A549 (cell line): ENCODE results near the gene TRIM24. TPM values are rescaled to one million over a fixed set of nuclear protein-coding genes. Genes with fewer than 3 reads are reported as not detected.
"Not testable (repeated sequence)": the region's sequence is repeated elsewhere in the genome, so short reads cannot be mapped to it uniquely, and the experiment has no call there.

Experiments used
- ATAC-seq, 2 experiments: fragments of 200-7000 bp in 1 of 2; fragments of >200 bp in 1 of 2; cut with Nextera tagmentation in 1 of 2; cut with Tn5 transposase in 1 of 2; 3 replicates each; pipeline versions ENCODE4 v1.8.0 to v1.9.1; 2018 to 2020; ENCODE audit warnings: mild to moderate bottlenecking in 1 of 2, moderate library complexity in 1 of 2
- CTCF ChIA-PET: fragments of 300-600 bp; sonication (Branson Sonifier 250); formaldehyde crosslinking; extraction: SDS; loops from one replicate; lab custom pipeline; 2021; ENCODE audit warnings: antibody characterized with exemption, inconsistent platforms; lab: Yijun Ruan, JAX
- POLR2A ChIA-PET: fragments of 350-600 bp; formaldehyde crosslinking; extraction: SDS; loops from one replicate; lab custom pipeline; 2021; ENCODE audit warnings: antibody characterized with exemption, inconsistent platforms; lab: Yijun Ruan, JAX
- DNase-seq, 2 experiments: peaks; one replicate each; pipeline versions ENCODE4 v3.0.0 to v3.0.0-alpha.2; 2011 to 2016; ENCODE audit warnings: low read depth in 1 of 2, low spot score in 1 of 2
- FAIRE-seq: peaks from 2 replicates; lab custom pipeline; 2011; peaks lifted over from hg19 to GRCh38; lab: Jason Lieb, UNC
- H3K27ac ChIP-seq, 2 experiments: fragments of >200 bp; sonication (Bioruptor Twin); formaldehyde crosslinking; 3 replicates each; pipeline ENCODE4 v1.5.1; 2016 to 2017
- H3K4me1 ChIP-seq: fragments of >200 bp; sonication (Bioruptor Twin); formaldehyde crosslinking; 3 replicates; pipeline ENCODE4 v1.6.1; 2016
- H3K4me2 ChIP-seq: fragments of >200 bp; sonication (Bioruptor Twin); formaldehyde crosslinking; 3 replicates; pipeline ENCODE4 v1.6.1; 2016
- H3K4me3 ChIP-seq: fragments of >200 bp; sonication (Bioruptor Twin); formaldehyde crosslinking; 3 replicates; pipeline ENCODE4 v1.5.1; 2016
- H3K9me3 ChIP-seq: fragments of >200 bp; sonication (Bioruptor Twin); formaldehyde crosslinking; 3 replicates; pipeline ENCODE4 v1.6.1; 2016
- CHD2 ChIP-seq: fragments of 150-350 bp; IDR thresholded peaks from 2 replicates; pipeline ENCODE4 v1.6.1; 2014; ENCODE audit warnings: low read length; ENCODE audit not compliant: partially characterized antibody
- CHD4 ChIP-seq: fragments of 200-600 bp; sonication (generic); IDR thresholded peaks from 2 replicates; pipeline ENCODE4 v1.6.1; 2016; ENCODE audit warnings: antibody characterized with exemption, mild to moderate bottlenecking, borderline replicate concordance
- HOXB5 ChIP-seq: fragments of 250-450 bp; sonication (Bioruptor Pico); IDR thresholded peaks from 2 replicates; pipeline ENCODE4 v1.5.0; 2020; ENCODE audit warnings: mild to moderate bottlenecking, moderate library complexity
- JUN ChIP-seq, 2 experiments: fragments of >200 bp; sonication (Bioruptor Twin); formaldehyde crosslinking; IDR thresholded peaks; 2 replicates in 1 of 2; 3 replicates in 1 of 2; pipeline ENCODE4 v1.6.1; 2016 to 2017
- JUNB ChIP-seq: fragments of >200 bp; sonication (Bioruptor Twin); formaldehyde crosslinking; IDR thresholded peaks from 2 replicates; pipeline ENCODE4 v1.6.1; 2016
- MAFK ChIP-seq: fragments of 450-650 bp; IDR thresholded peaks from 2 replicates; pipeline ENCODE4 v1.6.1; 2014; ENCODE audit not compliant: partially characterized antibody
- MAZ ChIP-seq: fragments of 150-350 bp; IDR thresholded peaks from 2 replicates; pipeline ENCODE4 v1.6.1; 2014; ENCODE audit warnings: antibody characterized with exemption, low read depth, low read length, borderline replicate concordance
- NFE2L2 ChIP-seq: fragments of 150-350 bp; conservative IDR thresholded peaks from 2 replicates; pipeline ENCODE4 v1.6.1; 2014; ENCODE audit warnings: low read length
- NPAS2 ChIP-seq: fragments of 250-450 bp; sonication (Bioruptor Pico); IDR thresholded peaks from 2 replicates; pipeline ENCODE4 v1.8.0; 2022; ENCODE audit warnings: mild to moderate bottlenecking, moderate library complexity, borderline replicate concordance
- NR3C1 ChIP-seq: fragments of >200 bp; sonication (Bioruptor Twin); formaldehyde crosslinking; IDR thresholded peaks from 3 replicates; pipeline ENCODE4 v1.6.1; 2017
- PHF8 ChIP-seq: fragments of 200-600 bp; sonication (generic); IDR thresholded peaks from 2 replicates; pipeline ENCODE4 v1.6.1; 2016; ENCODE audit warnings: low read depth, mild to moderate bottlenecking, antibody characterized with exemption, moderate library complexity, borderline replicate concordance
- RFX5 ChIP-seq: fragments of 450-650 bp; IDR thresholded peaks from 2 replicates; pipeline ENCODE4 v1.7.1; 2014; ENCODE audit warnings: antibody characterized with exemption, mild to moderate bottlenecking, moderate library complexity
- WGBS: methylation state at CpG from one replicate; pipeline ENCODE4 v1.1.6; 2017; ENCODE audit errors: missing lambda C conversion rate; 5-methylcytosine and 5-hydroxymethylcytosine counted together
- polyA plus RNA-seq, 4 experiments: library from polyadenylated mRNA; depleted of rRNA in 3 of 4; stranded (reverse); fragments of >200 nt; fragmentation: RNase III in 1 of 4; extraction: RNeasy Plus Mini Kit Qiagen cat#74134 plus additional on column Dnase treatment in 1 of 4; gene quantifications; 2 replicates in 3 of 4; 3 replicates in 1 of 4; pipeline ENCODE4 v1.2.3, GENCODE V29; 2011 to 2017
- TF ChIP-seq, protein P1 (sequence below): fragments of 200-600 bp; sonication (generic); IDR thresholded peaks from 2 replicates; pipeline ENCODE4 v1.6.1; 2016; ENCODE audit warnings: antibody characterized with exemption, mild to moderate bottlenecking, moderate library complexity
- TF ChIP-seq, protein P2 (sequence below): fragments of 250-450 bp; sonication (Bioruptor Pico); IDR thresholded peaks from 2 replicates; pipeline ENCODE4 v1.5.0; 2021; ENCODE audit warnings: mild to moderate bottlenecking, moderate library complexity, borderline replicate concordance
- TF ChIP-seq, protein P3 (sequence below): fragments of >200 bp; sonication (Bioruptor Twin); formaldehyde crosslinking; IDR thresholded peaks from 3 replicates; pipeline ENCODE4 v1.5.1; 2016
- TF ChIP-seq, protein P4 (sequence below): IDR thresholded peaks from 2 replicates; pipeline ENCODE4 v1.6.1; 2012

Gene TRIM24
- polyA plus RNA-seq, 2 of the 4 experiments (the other 2 are of a cell fraction), result 8.3 to 11.6 TPM

DNA sequence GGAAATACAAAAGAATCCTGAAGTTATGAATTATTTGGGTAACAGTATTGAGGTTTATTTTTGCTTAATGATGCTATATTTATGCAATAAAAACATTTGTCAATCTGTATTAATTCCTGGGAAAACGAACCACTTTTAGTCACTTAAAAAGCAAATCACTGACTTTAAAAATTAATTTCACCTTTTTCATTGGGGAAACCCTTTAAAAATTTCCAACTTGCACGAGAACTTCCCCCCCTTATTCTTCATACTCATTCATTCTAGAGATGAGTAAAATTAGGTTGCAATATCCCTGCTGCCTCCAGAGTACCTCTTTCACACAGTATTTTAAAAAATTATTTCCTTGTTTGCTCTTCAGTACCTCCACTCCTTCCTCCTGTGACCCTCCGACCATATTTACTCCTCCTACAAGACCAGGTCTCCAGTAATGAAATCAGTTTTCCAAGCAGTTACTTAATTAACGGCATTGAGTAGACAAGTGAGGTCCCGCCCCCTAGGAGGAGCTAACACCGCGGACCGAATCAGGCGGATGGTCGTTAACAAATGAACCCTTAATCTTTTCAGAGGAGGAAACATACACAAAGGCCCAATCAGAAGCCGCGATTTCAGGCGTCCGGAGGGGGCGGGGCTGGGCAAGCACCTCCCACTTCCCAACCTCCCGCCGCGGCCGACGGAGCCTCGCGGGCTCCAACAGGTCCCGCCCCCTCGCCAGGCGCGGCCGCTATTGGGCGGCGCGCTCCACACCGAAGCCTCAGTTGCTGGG, 465 bp upstream of the TRIM24 start:
- no peak for TF ChIP-seq NFE2L2
- TF ChIP-seq CHD2, result peak; percentile 75
- TF ChIP-seq NR3C1, result no peak
- TF ChIP-seq CHD4, result peak; percentile 61; the same call in 1 of the 2 replicates
- peak; percentile 30; the same call in 1 of the 2 replicates for TF ChIP-seq RFX5
- TF ChIP-seq JUNB, result no peak
- TF ChIP-seq, protein P1, sequence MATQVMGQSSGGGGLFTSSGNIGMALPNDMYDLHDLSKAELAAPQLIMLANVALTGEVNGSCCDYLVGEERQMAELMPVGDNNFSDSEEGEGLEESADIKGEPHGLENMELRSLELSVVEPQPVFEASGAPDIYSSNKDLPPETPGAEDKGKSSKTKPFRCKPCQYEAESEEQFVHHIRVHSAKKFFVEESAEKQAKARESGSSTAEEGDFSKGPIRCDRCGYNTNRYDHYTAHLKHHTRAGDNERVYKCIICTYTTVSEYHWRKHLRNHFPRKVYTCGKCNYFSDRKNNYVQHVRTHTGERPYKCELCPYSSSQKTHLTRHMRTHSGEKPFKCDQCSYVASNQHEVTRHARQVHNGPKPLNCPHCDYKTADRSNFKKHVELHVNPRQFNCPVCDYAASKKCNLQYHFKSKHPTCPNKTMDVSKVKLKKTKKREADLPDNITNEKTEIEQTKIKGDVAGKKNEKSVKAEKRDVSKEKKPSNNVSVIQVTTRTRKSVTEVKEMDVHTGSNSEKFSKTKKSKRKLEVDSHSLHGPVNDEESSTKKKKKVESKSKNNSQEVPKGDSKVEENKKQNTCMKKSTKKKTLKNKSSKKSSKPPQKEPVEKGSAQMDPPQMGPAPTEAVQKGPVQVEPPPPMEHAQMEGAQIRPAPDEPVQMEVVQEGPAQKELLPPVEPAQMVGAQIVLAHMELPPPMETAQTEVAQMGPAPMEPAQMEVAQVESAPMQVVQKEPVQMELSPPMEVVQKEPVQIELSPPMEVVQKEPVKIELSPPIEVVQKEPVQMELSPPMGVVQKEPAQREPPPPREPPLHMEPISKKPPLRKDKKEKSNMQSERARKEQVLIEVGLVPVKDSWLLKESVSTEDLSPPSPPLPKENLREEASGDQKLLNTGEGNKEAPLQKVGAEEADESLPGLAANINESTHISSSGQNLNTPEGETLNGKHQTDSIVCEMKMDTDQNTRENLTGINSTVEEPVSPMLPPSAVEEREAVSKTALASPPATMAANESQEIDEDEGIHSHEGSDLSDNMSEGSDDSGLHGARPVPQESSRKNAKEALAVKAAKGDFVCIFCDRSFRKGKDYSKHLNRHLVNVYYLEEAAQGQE, result peak; percentile 71
- no peaks in the 10 kb centered on the region for H3K9me3 ChIP-seq
- ChIA-PET POLR2A (interaction anchor here (0.6 to 1.0 kb wide), 4 partner anchors 181 to 861 kb away, joined by 3 to 4 read pairs (median 4); no protein-coding TSS in a partner anchor), CTCF (interaction anchor here (0.6 to 1.3 kb wide), 5 partner anchors 10 to 1084 kb away, joined by 3 to 5 read pairs (median 3); no protein-coding TSS in a partner anchor)
- H3K4me2 ChIP-seq, result peak overlapping the region; percentile 86
- FAIRE-seq (no peak), ATAC-seq (peak; percentile 76 to 93), DNase-seq (peak; percentile 97 to 98)
- H3K4me1 ChIP-seq, result peaks cover 11% of the 10 kb centered on the region; the same call in 2 of the 3 replicates
- 2% methylated on average over 10 of the region's 31 CpGs for WGBS
- H3K27ac ChIP-seq, result peak overlapping the region; percentile 51 to 74; a peak in 4 of 6 replicates
- peak overlapping the region; percentile 50 for H3K4me3 ChIP-seq

DNA sequence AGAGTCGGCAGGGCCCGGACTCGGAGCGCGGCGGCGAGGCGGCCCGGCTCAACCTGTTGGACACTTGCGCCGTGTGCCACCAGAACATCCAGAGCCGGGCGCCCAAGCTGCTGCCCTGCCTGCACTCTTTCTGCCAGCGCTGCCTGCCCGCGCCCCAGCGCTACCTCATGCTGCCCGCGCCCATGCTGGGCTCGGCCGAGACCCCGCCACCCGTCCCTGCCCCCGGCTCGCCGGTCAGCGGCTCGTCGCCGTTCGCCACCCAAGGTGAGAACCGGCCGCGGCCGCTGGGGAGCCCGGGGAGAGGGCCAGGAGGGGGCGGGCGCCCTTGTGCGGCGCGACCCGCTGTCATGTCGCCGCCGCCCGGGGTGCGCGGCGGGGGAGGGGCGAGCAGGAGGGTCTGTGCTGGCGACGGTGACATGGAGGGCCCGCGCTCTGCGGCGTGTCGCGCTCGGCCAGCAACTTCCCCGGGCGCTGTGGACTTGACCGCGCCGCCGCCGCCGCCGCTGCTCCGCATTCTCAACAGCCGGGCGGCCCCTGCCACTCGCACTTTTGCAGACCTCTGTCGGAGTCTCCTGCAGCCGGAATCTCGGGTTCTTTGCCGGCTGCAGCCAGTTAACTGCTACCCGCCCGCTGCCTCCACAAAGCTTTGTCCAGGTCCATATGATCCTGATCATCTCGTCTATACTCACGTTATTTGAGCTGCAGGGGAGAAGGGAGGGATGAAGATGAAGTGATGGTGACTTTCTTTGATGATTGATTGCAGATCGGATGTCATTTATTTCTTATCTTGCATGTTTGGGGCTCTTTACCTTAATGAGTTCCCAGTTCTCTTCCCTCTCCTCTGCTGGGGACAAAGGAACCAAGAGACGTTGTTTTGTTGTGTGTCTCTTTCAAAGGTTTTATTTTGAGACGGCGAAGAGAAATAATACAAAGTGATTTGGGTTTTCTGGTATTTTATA, 869 bp downstream of the TRIM24 start:
- ATAC-seq (peak; percentile 31 to 68), DNase-seq (peak; percentile 46 to 51), FAIRE-seq (no peak)
- 3% methylated on average over 30 of the region's 84 CpGs for WGBS
- Histone ChIP-seq H3K4me1 (peaks cover 11% of the 10 kb centered on the region; the same call in 2 of the 3 replicates), H3K27ac (peak overlapping the region; percentile 90 to 91), H3K9me3 (no peaks in the 10 kb centered on the region), H3K4me3 (peak overlapping the region; percentile 99), H3K4me2 (peak overlapping the region; percentile 94)
- TF ChIP-seq JUN (IDR thresholded peaks at IDR 0.05), result peak in 1 of 2 experiments; percentile 31; a peak in 2 of 5 replicates
- peak; percentile 9; the same call in 1 of the 2 replicates for TF ChIP-seq PHF8
- TF ChIP-seq, protein P2, sequence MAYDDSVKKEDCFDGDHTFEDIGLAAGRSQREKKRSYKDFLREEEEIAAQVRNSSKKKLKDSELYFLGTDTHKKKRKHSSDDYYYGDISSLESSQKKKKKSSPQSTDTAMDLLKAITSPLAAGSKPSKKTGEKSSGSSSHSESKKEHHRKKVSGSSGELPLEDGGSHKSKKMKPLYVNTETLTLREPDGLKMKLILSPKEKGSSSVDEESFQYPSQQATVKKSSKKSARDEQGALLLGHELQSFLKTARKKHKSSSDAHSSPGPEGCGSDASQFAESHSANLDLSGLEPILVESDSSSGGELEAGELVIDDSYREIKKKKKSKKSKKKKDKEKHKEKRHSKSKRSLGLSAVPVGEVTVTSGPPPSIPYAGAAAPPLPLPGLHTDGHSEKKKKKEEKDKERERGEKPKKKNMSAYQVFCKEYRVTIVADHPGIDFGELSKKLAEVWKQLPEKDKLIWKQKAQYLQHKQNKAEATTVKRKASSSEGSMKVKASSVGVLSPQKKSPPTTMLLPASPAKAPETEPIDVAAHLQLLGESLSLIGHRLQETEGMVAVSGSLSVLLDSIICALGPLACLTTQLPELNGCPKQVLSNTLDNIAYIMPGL (CRISPR knock-in tag), result no peak
- no peak for TF ChIP-seq NPAS2 (CRISPR knock-in tag)
- no peak for TF ChIP-seq MAFK
- no peak for TF ChIP-seq MAZ
- TF ChIP-seq, protein P3, sequence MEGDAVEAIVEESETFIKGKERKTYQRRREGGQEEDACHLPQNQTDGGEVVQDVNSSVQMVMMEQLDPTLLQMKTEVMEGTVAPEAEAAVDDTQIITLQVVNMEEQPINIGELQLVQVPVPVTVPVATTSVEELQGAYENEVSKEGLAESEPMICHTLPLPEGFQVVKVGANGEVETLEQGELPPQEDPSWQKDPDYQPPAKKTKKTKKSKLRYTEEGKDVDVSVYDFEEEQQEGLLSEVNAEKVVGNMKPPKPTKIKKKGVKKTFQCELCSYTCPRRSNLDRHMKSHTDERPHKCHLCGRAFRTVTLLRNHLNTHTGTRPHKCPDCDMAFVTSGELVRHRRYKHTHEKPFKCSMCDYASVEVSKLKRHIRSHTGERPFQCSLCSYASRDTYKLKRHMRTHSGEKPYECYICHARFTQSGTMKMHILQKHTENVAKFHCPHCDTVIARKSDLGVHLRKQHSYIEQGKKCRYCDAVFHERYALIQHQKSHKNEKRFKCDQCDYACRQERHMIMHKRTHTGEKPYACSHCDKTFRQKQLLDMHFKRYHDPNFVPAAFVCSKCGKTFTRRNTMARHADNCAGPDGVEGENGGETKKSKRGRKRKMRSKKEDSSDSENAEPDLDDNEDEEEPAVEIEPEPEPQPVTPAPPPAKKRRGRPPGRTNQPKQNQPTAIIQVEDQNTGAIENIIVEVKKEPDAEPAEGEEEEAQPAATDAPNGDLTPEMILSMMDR, result peak; percentile 18; the same call in 2 of the 3 replicates
- 0 out of 2 replicates have a peak, but pooled peaks have one; percentile 27 for TF ChIP-seq HOXB5 (CRISPR knock-in tag)
- TF ChIP-seq, protein P4, sequence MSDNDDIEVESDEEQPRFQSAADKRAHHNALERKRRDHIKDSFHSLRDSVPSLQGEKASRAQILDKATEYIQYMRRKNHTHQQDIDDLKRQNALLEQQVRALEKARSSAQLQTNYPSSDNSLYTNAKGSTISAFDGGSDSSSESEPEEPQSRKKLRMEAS, result peak; percentile 6
- ChIA-PET CTCF (no interaction called here), POLR2A (interaction anchor here (0.9 kb wide), 1 partner anchor 182 kb away, joined by 3 read pairs; no protein-coding TSS in a partner anchor)

DNA sequence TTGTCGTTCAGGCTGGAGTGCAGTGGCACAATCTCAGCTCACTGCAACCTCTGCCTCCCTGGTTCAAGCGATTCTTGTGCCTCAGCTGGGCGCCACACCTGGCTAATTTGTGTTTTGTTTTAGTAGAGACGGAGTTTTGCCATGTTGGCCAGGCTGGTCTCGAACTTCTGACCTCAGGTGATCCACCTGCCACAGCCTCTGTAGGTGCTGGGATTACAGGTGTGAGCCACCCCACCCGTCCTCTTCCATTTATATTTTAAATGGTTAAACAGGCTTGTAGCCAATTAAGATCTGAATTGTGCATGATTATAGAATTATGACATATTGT, 3.2 kb downstream of the TRIM24 start:
- H3K4me3 ChIP-seq, ATAC-seq, H3K9me3 ChIP-seq, POLR2A ChIA-PET, H3K27ac ChIP-seq, FAIRE-seq, H3K4me2 ChIP-seq, DNase-seq, CTCF ChIA-PET: not testable (repeated sequence)
- peaks cover 11% of the 10 kb centered on the region; the same call in 2 of the 3 replicates for H3K4me1 ChIP-seq
- 87% methylated on average over 6 of the region's 6 CpGs for WGBS
